HepG2 (cell line): Measurements from ENCODE around the gene NEDD8. TPM values are rescaled to one million over a fixed set of nuclear protein-coding genes. Genes with fewer than 3 reads are reported as not detected.
A peak's percentile ranks its signal among the peaks of the same experiment; 100 is the strongest.

ENCODE experiments used
- ATF6 ChIP-seq: sonication (generic); formaldehyde crosslinking; conservative IDR thresholded peaks from 2 replicates; pipeline ENCODE4 v1.4.0; 2020; ENCODE audit warnings: missing genetic modification reagents
- CC2D1A ChIP-seq: sonication (generic); formaldehyde crosslinking; IDR thresholded peaks from 2 replicates; pipeline ENCODE4 v1.8.1; 2023; ENCODE audit warnings: mild to moderate bottlenecking, missing genetic modification reagents
- DPF2 ChIP-seq: sonication (generic); formaldehyde crosslinking; IDR thresholded peaks from 2 replicates; pipeline ENCODE4 v1.4.0; 2020; ENCODE audit warnings: mild to moderate bottlenecking, low read depth, missing genetic modification reagents, borderline replicate concordance
- ELF3 ChIP-seq: IDR thresholded peaks from 2 replicates; pipeline ENCODE4 v1.6.1; 2016; ENCODE audit warnings: missing genetic modification reagents, missing compliant biosample characterization
- ESRRA ChIP-seq: sonication (generic); formaldehyde crosslinking; IDR thresholded peaks from 2 replicates; pipeline ENCODE4 v1.5.1; 2020; ENCODE audit warnings: mild to moderate bottlenecking, low read depth, missing genetic modification reagents
- GATAD2A ChIP-seq: IDR thresholded peaks from 2 replicates; pipeline ENCODE4 v1.6.1; 2016
- GPN1 ChIP-seq: sonication (generic); formaldehyde crosslinking; IDR thresholded peaks from 2 replicates; pipeline ENCODE4 v1.5.1; 2020; ENCODE audit warnings: missing genetic modification reagents, borderline replicate concordance
- HHEX ChIP-seq: IDR thresholded peaks from 2 replicates; pipeline ENCODE4 v1.6.1; 2016; ENCODE audit warnings: control low read depth
- IKZF1 ChIP-seq: fragments of 450-650 bp; IDR thresholded peaks from 2 replicates; pipeline ENCODE4 v1.7.1; 2016
- KLF15 ChIP-seq: sonication (generic); formaldehyde crosslinking; IDR thresholded peaks from 2 replicates; pipeline ENCODE4 v1.8.1; 2023; ENCODE audit warnings: borderline replicate concordance, mild to moderate bottlenecking, inconsistent platforms, missing genetic modification reagents, mixed read lengths
- MEIS1 ChIP-seq: sonication (generic); formaldehyde crosslinking; IDR thresholded peaks from 2 replicates; pipeline ENCODE4 v1.9.0; 2021; ENCODE audit warnings: mild to moderate bottlenecking, missing genetic modification reagents, moderate library complexity, borderline replicate concordance
- NFRKB ChIP-seq: fragments of 450-650 bp; IDR thresholded peaks from 2 replicates; pipeline ENCODE4 v1.6.1; 2017
- POGZ ChIP-seq: sonication (generic); formaldehyde crosslinking; IDR thresholded peaks from 2 replicates; pipeline ENCODE4 v1.4.0; 2020; ENCODE audit warnings: mild to moderate bottlenecking, missing genetic modification reagents
- PTBP1 ChIP-seq: fragments of 200-400 bp; formaldehyde crosslinking; IDR thresholded peaks from 2 replicates; pipeline ENCODE4 v1.6.1; 2018; ENCODE audit warnings: low read length, low read depth; ENCODE audit not compliant: poor library complexity, severe bottlenecking
- SP1 ChIP-seq, 2 experiments: fragments of 450-650 bp in 1 of 2; sonication (generic) in 1 of 2; formaldehyde crosslinking in 1 of 2; IDR thresholded peaks; 2 replicates each; pipeline versions ENCODE4 v1.4.0 to v1.6.1; 2016 to 2020; ENCODE audit warnings: missing genetic modification reagents in 1 of 2
- SP140L ChIP-seq: sonication (generic); formaldehyde crosslinking; IDR thresholded peaks from 2 replicates; pipeline ENCODE4 v1.4.0; 2020; ENCODE audit warnings: missing genetic modification reagents, borderline replicate concordance
- TBX2 ChIP-seq: sonication (generic); formaldehyde crosslinking; IDR thresholded peaks from 2 replicates; pipeline ENCODE4 v1.5.0; 2020; ENCODE audit warnings: missing genetic modification reagents, mild to moderate bottlenecking, borderline replicate concordance
- ZBTB3 ChIP-seq: sonication (generic); formaldehyde crosslinking; IDR thresholded peaks from 2 replicates; pipeline ENCODE4 v1.4.0; 2020; ENCODE audit warnings: low read depth, mild to moderate bottlenecking, moderate library complexity, missing genetic modification reagents, borderline replicate concordance
- ZBTB33 ChIP-seq: sonication (generic); formaldehyde crosslinking; IDR thresholded peaks from 2 replicates; pipeline ENCODE4 v1.4.0; 2020; ENCODE audit warnings: missing genetic modification reagents
- ZNF558 ChIP-seq: sonication (generic); formaldehyde crosslinking; IDR thresholded peaks from 2 replicates; pipeline ENCODE4 v1.9.0; 2022; ENCODE audit warnings: mild to moderate bottlenecking, missing genetic modification reagents, borderline replicate concordance
- ZSCAN21 ChIP-seq: sonication (generic); formaldehyde crosslinking; IDR thresholded peaks from 2 replicates; pipeline ENCODE4 v1.8.0; 2022; ENCODE audit warnings: mild to moderate bottlenecking, missing genetic modification reagents, moderate library complexity, borderline replicate concordance
- polyA plus RNA-seq, 8 experiments: library from polyadenylated mRNA; depleted of rRNA in 3 of 8; stranded (reverse) in 7 of 8; unstranded in 1 of 8; fragments of >200 nt; fragmentation: Illumina TruSeq in 4 of 8; extraction: Trizol in 4 of 8; gene quantifications; 2 replicates each; pipeline versions ENCODE4 v1.2.1 to v1.2.3, GENCODE V29; 2011 to 2016; ENCODE audit warnings: low read depth in 4 of 8, missing spikeins in 1 of 8, mixed read lengths in 1 of 8; ENCODE audit not compliant: insufficient read depth in 1 of 8
- total RNA-seq, 5 experiments: library from RNA; depleted of rRNA; stranded (reverse); fragments of >200 nt; fragmentation: Illumina TruSeq; extraction: Trizol; gene quantifications; 2 replicates each; pipeline ENCODE4 v1.2.3, GENCODE V29; 2016; ENCODE audit warnings: low read depth in 1 of 5
- TF ChIP-seq, protein P1 (sequence below): sonication (generic); formaldehyde crosslinking; IDR thresholded peaks from 2 replicates; pipeline ENCODE4 v1.4.0; 2020; ENCODE audit warnings: low read depth, mild to moderate bottlenecking, missing genetic modification reagents
- TF ChIP-seq, protein P2 (sequence below): sonication (generic); formaldehyde crosslinking; IDR thresholded peaks from 2 replicates; pipeline ENCODE4 v1.8.0; 2022; ENCODE audit warnings: mild to moderate bottlenecking, missing genetic modification reagents, moderate library complexity

Gene NEDD8
- total and polyA plus RNA-seq, 2 of the 13 experiments (the other 11 are each of a cell fraction or from before 2014, with no cell fraction given): 535 to 713 TPM

DNA sequence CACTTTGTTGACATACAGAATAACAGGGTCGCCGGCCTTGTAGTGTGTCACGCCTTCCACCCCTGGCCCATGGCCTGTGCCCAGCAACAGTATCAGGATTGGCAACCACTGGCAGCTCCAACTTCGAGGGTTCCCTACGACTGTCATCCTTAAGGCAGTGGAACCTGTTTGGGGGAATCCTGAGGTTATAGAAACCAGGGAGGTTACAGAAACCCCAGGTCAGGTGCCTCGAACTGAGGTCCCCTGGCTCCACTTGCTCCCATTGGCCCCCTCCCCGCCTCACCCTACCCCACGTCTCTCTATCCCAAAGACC, 37.3 kb downstream of the NEDD8 start (continued):
- no peak for TF ChIP-seq GPN1 (CRISPR knock-in tag)
- TF ChIP-seq ZBTB3 (CRISPR knock-in tag): 0 out of 2 replicates have a peak, but pooled peaks have one; percentile 18
- no peak for TF ChIP-seq DPF2 (CRISPR knock-in tag)
- TF ChIP-seq POGZ (CRISPR knock-in tag): no peak
- TF ChIP-seq, protein P1, sequence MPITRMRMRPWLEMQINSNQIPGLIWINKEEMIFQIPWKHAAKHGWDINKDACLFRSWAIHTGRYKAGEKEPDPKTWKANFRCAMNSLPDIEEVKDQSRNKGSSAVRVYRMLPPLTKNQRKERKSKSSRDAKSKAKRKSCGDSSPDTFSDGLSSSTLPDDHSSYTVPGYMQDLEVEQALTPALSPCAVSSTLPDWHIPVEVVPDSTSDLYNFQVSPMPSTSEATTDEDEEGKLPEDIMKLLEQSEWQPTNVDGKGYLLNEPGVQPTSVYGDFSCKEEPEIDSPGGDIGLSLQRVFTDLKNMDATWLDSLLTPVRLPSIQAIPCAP (CRISPR knock-in tag): 0 out of 2 replicates have a peak, but pooled peaks have one; percentile 70
- no peak for TF ChIP-seq ZNF558
- no peak for TF ChIP-seq NFRKB
- no peak for TF ChIP-seq KLF15
- TF ChIP-seq PTBP1: no peak
- TF ChIP-seq CC2D1A (CRISPR knock-in tag): peak; percentile 52; the same call in 1 of the 2 replicates
- no peak for TF ChIP-seq HHEX
- TF ChIP-seq SP1 (IDR thresholded peaks at IDR 0.05): no peak
- no peak for TF ChIP-seq SP1 (CRISPR knock-in tag; IDR thresholded peaks at IDR 0.05)
- no peak for TF ChIP-seq ESRRA
- TF ChIP-seq, protein P2, sequence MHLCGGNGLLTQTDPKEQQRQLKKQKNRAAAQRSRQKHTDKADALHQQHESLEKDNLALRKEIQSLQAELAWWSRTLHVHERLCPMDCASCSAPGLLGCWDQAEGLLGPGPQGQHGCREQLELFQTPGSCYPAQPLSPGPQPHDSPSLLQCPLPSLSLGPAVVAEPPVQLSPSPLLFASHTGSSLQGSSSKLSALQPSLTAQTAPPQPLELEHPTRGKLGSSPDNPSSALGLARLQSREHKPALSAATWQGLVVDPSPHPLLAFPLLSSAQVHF: no peak
- no peak for TF ChIP-seq MEIS1 (CRISPR knock-in tag)
- TF ChIP-seq ZBTB33 (CRISPR knock-in tag): no peak
- no peak for TF ChIP-seq TBX2 (CRISPR knock-in tag)
- no peak for TF ChIP-seq ELF3 (CRISPR knock-in tag)
- TF ChIP-seq ZSCAN21 (CRISPR knock-in tag): no peak
- TF ChIP-seq IKZF1: no peak
- no peak for TF ChIP-seq SP140L (CRISPR knock-in tag)
- no peak for TF ChIP-seq GATAD2A (CRISPR knock-in tag)
- TF ChIP-seq ATF6: no peak
